Bone marrow (tissue), 2 donors: ENCODE data around the gene VKORC1.
A peak's percentile ranks its signal among the peaks of the same experiment; 100 is the strongest.

Experiments
- DNase-seq, 2 donors: peaks; one replicate each; lab custom pipeline; 2025; lab: John Stamatoyannopoulos, UW

Gene VKORC1

GRCh38 chr16:31063495-31063842 lies 31.1 kb downstream of the VKORC1 start:
- no peak for DNase-seq

- DNase-seq = no peak
These were observed 32.7 kb downstream of the VKORC1 start for GRCh38 chr16:31061813-31062440.

- no peak for DNase-seq
These were observed 33.3 kb downstream of the VKORC1 start for GRCh38 chr16:31061126-31061812.

- no peak for DNase-seq
These were observed 39.0 kb downstream of the VKORC1 start for GRCh38 chr16:31055613-31056012.

- DNase-seq = peak; percentile 7 to 23
These were observed 42.5 kb downstream of the VKORC1 start for GRCh38 chr16:31052114-31052513.

- DNase-seq = no peak
These were observed 44.1 kb downstream of the VKORC1 start for GRCh38 chr16:31050280-31051030.

- DNase-seq = no peak
These were observed 50.6 kb downstream of the VKORC1 start for GRCh38 chr16:31043898-31044481.

GRCh38 chr16:31043352-31043751 lies 51.2 kb downstream of the VKORC1 start:
- DNase-seq = no peak

GRCh38 chr16:31042866-31043265 lies 51.7 kb downstream of the VKORC1 start:
- DNase-seq = no peak
